ENCODE results near the gene CYTH2. TPM values are rescaled to one million over a fixed set of nuclear protein-coding genes. Genes with fewer than 3 reads are reported as not detected.
A peak's percentile ranks its signal among the peaks of the same experiment; 100 is the strongest.

CYTH2 gene
- polyA plus RNA-seq, 2 of the 4 experiments (the other 2 are of a cell fraction) = 33.4 to 50.5 TPM

GRCh38 chr19:48497728-48498594, 28.8 kb downstream of the CYTH2 start:
- H3K4me3 ChIP-seq = no peak overlapping the region

GRCh38 chr19:48498595-48499311, 29.6 kb downstream of the CYTH2 start:
- Histone ChIP-seq H3K27ac (peak overlapping the region in 1 of 2 experiments; percentile 12; a peak in 1 of 6 replicates), H3K9me3 (no peaks in the 10 kb centered on the region), H3K4me1 (peaks cover 24% of the 10 kb centered on the region), H3K4me3 (no peak overlapping the region), H3K4me2 (no peak overlapping the region)
- no peak for DNase-seq (ENCODE audit: low read depth in 1 of 2, low spot score in 1 of 2)
- whole genome bisulfite sequencing (ENCODE audit: missing lambda C conversion rate) = 77% methylated on average over 24 of the region's 59 CpGs
- no peak for ATAC-seq
- TF ChIP-seq HOXB5 (CRISPR knock-in tag; IDR thresholded peaks at IDR 0.05) = no peak
- no peak for TF ChIP-seq HOXB13 (CRISPR knock-in tag; IDR thresholded peaks at IDR 0.05; ENCODE audit: low read depth)
- no peak for TF ChIP-seq ZC3H11A (IDR thresholded peaks at IDR 0.05)
- TF ChIP-seq JUNB (IDR thresholded peaks at IDR 0.05) = no peak
- no peak for TF ChIP-seq TP53 (CRISPR knock-in tag; IDR thresholded peaks at IDR 0.05)
- no peak for TF ChIP-seq HES2 (IDR thresholded peaks at IDR 0.05)
- no peak for TF ChIP-seq CBX8 (IDR thresholded peaks at IDR 0.05)
- TF ChIP-seq ZFP36 (IDR thresholded peaks at IDR 0.05; ENCODE audit: borderline replicate concordance, partially characterized antibody) = no peak
- TF ChIP-seq KDM5A (IDR thresholded peaks at IDR 0.05) = no peak
- TF ChIP-seq HOXA7 (CRISPR knock-in tag; IDR thresholded peaks at IDR 0.05) = no peak
- TF ChIP-seq ZSCAN20 (CRISPR knock-in tag; IDR thresholded peaks at IDR 0.05) = no peak
- TF ChIP-seq ESRRA (IDR thresholded peaks at IDR 0.05; ENCODE audit: borderline replicate concordance, low read length) = no peak
- no peak for TF ChIP-seq HEYL (CRISPR knock-in tag; IDR thresholded peaks at IDR 0.05)
- no peak for TF ChIP-seq USF2 (IDR thresholded peaks at IDR 0.05)
- no peak for TF ChIP-seq MAX (IDR thresholded peaks at IDR 0.05)
- TF ChIP-seq KDM1A (IDR thresholded peaks at IDR 0.05; ENCODE audit: low read depth) = no peak
- no peak for TF ChIP-seq RFX5 (IDR thresholded peaks at IDR 0.05)
- no peak for TF ChIP-seq REST (IDR thresholded peaks at IDR 0.05)
- TF ChIP-seq PBX3 (IDR thresholded peaks at IDR 0.05) = no peak
- FAIRE-seq = no peak
- CTCF ChIA-PET = interaction anchor here (1.0 to 9.4 kb wide), 5 partner anchors 9 to 110 kb away, joined by 3 to 152 read pairs (median 5); no protein-coding TSS in a partner anchor
- POLR2A ChIA-PET = no interaction called here

More at GRCh38 chr19:48497728-48498594, 28.8 kb downstream of the CYTH2 start:
- CTCF ChIA-PET = interaction anchor here (0.6 to 9.4 kb wide), 5 partner anchors 8 to 89 kb away, joined by 3 to 152 read pairs (median 5); no protein-coding TSS in a partner anchor
- no peak for ATAC-seq
- FAIRE-seq = no peak
- TF ChIP-seq HMGXB4 (CRISPR knock-in tag; IDR thresholded peaks at IDR 0.05; ENCODE audit: borderline replicate concordance) = no peak
- TF ChIP-seq POLR2A (IDR thresholded peaks at IDR 0.05; ENCODE audit: low read length) = no peak
- no peak for TF ChIP-seq HES2 (IDR thresholded peaks at IDR 0.05)
- TF ChIP-seq SMC3 (IDR thresholded peaks at IDR 0.05) = no peak
- no peak for TF ChIP-seq CEBPB (IDR thresholded peaks at IDR 0.05)
- TF ChIP-seq HEYL (CRISPR knock-in tag; IDR thresholded peaks at IDR 0.05) = no peak
- no peak for TF ChIP-seq ZSCAN20 (CRISPR knock-in tag; IDR thresholded peaks at IDR 0.05)
- TF ChIP-seq TFCP2L1 (CRISPR knock-in tag; IDR thresholded peaks at IDR 0.05) = no peak
- TF ChIP-seq NFE2L2 (conservative IDR thresholded peaks at IDR 0.05; ENCODE audit: low read length) = no peak
- no peak for TF ChIP-seq ZNF302 (CRISPR knock-in tag; IDR thresholded peaks at IDR 0.05)
- no peak for TF ChIP-seq SREBF2 (IDR thresholded peaks at IDR 0.05)
- no peak for TF ChIP-seq MAFK (IDR thresholded peaks at IDR 0.05; ENCODE audit: partially characterized antibody)
- no peak for TF ChIP-seq KDM1A (IDR thresholded peaks at IDR 0.05; ENCODE audit: low read depth)
- no peak for TF ChIP-seq GATA3 (IDR thresholded peaks at IDR 0.05; ENCODE audit: borderline replicate concordance)
- no peak overlapping the region for H3K4me2 ChIP-seq
- no peak overlapping the region; a peak in 1 of 6 replicates for H3K27ac ChIP-seq
- peaks cover 24% of the 10 kb centered on the region for H3K4me1 ChIP-seq
- 86% methylated on average over 29 of the region's 46 CpGs for WGBS (ENCODE audit: missing lambda C conversion rate)
- H3K9me3 ChIP-seq = no peaks in the 10 kb centered on the region
- POLR2A ChIA-PET = interaction anchor here (0.6 kb wide), 1 partner anchor 31 kb away, joined by 5 read pairs; no protein-coding TSS in a partner anchor
- no peak for DNase-seq (ENCODE audit: low read depth in 1 of 2, low spot score in 1 of 2)

All from A549 (cell line).